Measurements from ENCODE around the gene MYO15A.

MYO15A gene

DNA sequence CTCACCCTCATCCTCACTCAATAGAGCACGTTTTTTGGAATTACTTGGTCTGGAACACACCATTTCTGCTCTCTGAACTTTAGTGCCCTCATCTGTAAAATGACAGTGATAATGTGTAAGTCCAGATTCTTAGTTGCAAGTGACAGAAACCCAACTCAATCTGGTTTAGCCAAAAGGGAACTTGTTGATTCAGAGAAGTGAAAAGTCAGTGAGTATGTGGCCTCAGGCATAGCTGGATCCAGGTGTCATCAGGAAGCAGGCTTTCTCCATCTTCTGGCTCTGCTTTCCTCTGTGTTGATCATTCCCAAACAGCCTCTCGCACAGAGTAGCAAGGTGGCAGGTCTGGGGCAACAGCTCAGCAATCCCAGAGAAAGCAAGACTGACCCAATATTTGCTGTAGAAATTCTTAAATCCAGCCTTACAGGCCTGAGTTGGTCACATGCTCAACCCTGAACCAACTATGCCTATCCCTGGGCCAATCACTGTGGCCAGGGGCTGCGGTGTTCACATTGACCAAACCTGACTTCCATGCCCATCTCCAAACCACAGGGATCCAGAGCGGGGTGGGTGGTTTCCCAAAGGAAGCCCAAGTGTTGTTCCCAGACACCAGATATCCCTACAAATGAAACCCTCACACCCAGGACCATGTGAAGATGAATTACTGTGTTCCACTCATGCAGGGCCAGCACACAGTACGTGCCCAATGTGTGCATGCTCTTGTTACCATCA, 51.7 kb downstream of the MYO15A start:
- DNase-seq = no peak

DNA sequence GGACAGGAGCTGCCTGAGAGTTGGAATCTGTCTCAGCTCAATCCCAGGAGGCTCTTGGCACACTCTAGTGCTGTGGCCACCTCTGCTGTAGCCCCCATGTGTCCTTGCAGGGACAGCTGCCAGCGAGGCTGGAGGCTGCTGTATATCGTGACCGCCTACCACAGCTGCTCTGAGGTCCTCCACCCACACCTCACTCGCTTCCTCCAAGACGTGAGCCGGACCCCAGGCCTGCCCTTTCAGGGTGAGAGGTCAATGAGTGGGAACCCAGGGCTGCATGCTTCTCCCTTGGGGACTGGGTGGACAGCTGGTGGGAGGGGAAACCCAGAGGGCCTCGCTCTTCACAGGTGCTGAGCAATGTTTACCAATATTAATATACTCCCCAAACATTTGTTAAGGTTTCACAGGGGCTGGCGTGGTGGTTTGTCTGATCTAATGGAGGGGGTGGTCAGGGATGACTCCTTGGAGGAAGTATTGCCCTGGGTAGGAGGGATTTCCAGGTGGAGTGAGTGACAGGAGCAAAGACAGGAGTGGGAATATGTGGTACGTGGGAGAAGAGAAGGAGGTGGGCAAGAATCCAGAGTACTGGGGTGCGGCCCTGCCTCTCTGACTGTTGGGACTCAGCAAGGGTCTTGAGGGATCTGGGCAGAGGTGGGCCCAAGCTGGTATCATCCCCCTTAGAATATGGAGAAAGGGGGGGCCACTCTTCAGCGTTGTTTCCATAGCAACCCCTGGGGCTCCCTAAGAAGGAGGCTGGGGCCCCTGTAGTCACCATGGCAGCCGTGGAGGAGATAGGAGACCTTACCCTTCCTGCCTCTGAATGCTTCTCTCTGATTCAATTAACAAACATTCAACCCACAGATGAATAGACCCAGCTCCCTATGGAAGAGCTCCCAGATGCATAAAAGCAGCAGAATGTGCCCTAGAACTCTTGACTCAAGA, 52.9 kb downstream of the MYO15A start:
- DNase-seq = no peak

DNA sequence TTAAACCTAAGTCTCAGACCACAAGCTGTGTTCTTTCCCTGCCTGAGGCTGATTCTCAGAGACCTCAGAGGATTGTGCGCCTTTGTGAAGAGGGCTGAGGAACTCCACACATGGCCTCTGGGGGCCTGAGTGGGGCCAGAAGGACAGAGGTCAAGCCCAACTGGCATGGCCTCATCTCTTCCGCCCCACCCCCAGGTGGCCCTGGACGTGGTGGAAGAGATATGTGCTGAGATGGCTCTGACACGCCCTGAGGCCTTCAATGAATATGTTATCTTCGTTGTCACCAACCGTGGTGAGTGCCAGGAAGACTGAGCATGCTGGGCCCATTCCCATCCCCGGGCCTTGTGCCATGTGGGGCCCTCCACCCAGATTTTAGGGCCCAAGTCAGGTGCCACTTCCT, 55.0 kb downstream of the MYO15A start:
- DNase-seq = no peak

DNA sequence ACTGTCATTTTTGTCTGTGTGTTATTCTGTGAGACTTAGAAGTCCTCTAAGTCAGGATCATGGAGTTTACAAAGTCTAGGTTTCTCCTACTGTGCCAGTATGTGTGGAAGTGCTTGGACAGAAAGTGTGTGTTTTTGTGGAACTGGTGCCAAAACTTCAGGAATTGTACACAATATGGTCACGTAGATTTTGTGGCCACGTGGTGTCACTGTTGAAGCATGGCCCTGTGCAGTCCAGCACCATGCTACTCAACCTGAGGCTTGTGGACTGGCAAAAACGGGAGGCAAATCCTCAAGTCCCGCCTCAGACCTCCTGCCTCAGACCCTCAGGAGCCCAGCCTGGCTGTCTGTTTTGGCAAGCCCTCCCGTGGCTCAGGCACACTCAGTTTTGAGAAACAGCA, 58.3 kb downstream of the MYO15A start:
- DNase-seq = no peak

DNA sequence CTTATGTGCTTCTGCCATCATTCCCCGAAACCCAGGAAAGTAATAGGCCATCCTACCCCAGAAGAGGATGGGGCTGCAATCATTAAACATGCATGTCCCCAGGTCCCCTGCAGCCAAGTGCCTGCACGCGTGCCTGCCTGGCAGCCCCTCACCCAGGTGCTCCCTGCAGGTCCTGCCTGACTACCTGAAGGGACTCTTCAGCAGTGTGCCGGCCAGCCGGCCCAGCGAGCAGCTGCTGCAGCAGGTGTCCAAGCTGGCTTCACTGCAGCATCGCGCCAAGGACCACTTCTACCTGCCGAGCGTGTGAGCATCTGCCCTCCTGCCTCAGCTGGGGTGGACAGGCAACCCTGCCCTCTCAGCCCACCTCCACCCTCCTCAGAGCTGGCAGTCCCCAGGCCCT, 58.9 kb downstream of the MYO15A start:
- DNase-seq = no peak

DNA sequence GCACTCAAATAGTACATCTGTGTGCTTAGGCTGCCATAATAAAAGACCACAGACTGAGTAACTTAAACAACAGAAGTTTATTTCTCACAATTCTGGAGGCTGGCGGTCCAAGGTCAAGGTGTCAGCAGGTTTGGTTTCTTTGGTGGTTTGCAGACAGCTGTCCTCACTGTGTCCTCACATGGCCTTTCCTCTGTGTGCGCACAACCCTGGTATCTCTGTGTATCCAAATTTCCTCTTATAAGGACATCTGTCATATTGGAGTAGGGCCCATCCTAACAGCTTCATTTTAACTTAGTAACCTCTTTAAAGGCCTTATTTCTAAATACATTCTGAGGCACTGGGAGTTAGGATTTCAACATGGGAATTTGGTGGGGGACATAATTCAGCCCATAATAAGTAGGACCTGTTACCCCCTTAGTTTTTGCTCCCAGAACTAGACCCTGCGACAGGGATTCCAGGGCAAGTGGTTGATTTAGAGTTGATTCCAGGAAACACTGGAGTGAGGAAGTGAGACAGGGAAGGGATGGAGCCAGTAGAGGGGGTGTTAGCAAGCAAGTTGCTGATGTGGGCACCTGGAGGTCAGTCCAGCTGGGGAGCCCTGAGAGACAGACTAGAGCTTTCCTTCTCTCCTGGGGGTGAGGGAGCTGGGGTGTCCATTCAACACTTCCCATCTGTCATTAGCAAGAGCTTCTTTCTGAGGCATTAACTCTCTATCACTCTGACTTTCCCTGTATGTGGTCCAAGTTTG, 64.1 kb downstream of the MYO15A start:
- DNase-seq = no peak

DNA sequence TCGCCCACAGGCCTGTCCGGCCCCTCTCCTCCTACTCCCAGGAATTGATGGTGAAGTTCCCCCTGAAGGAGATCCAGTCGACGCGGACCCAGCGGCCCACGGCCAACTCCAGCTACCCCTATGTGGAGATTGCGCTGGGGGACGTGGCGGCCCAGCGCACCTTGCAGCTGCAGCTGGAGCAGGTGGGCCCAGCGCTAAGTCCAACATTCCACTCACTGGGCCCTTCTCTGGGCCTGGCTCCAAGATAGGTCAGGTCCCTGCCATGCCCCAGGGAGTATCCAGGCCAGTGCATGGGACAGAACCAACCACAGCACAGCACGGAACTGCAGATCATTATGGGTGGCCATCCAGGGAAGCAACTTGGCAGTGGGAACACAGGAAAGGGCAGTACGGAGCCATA, 65.2 kb downstream of the MYO15A start:
- DNase-seq = no peak

DNA sequence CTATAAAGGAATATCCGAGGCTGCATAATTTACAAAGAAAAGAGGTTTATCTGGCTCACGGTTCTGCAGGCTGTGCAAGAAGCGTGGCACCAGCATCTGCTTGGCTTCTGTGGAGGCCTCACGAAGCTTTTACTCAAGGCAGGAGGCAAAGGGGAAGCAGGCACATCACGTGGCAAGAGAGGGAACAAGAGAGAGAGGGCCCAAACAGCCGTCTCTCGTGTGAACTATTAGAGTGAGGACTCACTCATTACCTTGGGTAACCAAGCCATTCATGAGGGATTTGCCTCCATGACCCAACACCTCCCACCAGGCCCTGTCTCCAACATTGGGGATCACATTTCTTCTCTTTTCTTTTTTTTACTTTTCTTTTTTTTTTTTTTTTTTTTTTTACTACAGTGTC, 67.6 kb downstream of the MYO15A start:
- DNase-seq = peak; percentile 13 to 30

DNA sequence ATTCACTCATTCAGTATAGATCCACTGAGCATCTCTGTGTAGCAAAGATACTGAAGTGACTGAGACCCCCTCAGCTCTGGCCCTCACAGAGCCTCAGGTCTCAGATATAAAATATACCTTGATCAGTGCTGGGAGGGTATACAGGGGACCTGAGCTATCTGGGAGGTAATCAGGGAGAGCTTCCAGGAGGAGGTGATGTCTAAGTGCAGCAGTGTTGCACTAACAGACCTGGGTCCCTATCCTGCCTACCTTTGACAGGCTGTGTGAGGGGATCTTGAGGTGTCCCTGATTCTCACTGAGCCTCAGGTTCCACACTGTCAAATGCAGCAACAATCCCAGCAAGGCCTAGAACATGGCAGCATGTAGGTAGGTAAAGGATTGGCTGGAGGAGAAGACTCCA, 68.6 kb downstream of the MYO15A start:
- DNase-seq = no peak

DNA sequence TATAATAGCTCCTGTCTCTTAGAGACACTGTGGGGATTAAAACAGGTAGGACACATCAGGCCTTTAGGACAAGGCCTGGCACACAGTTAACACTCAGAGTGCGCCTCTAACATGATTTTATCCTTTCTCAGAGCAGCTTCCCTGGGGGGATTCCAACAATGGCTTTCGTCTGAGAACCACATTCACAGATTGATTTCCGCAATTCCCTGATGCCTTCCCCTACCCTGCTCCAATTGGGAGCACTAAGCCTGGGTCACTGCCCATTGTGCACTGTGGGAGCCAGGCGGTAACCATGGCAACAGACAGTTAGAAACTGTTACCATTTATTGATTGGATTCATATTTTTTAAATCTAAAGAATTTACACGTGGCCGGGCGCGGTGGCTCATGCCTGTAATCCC, 69.2 kb downstream of the MYO15A start:
- DNase-seq = no peak

DNA sequence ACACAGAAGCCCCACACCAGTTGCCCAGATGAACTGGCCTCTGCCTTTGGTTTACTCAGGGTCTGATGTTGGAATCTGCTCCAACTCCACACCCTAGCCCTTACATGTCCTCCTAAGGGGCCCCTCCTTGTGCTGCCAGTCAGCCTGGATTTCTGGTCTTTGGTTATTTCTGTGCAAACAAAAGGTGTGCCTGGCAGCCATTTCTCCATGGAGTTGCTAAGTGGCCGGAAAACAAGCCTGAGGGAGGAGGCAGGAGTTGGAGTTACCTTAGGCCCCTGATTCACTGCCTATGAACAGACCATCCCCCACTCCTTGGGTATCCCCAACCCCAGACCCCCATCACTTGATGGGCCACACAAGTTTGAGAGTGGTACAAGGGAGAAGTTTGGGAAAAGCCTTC, 70.6 kb downstream of the MYO15A start:
- DNase-seq = no peak

DNA sequence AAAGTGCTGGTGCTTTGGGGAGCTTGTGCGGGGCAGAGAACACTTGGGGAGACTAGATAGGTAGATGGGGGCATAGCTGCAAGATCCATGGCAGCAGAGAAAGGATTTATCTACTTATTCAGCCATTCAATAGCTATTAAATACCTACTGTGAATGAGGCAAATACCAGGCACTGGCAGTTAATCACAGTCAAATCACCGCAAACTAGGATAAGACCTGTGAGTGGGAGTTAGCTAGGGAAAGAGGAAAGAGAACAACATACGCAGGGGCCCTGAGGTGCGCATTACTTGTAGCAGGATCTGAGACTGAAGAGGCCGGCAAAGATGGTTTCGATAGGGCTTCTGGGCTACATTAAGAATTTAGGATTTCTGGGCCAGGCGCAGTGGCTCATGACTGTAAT, 71.2 kb downstream of the MYO15A start:
- DNase-seq = no peak

DNA sequence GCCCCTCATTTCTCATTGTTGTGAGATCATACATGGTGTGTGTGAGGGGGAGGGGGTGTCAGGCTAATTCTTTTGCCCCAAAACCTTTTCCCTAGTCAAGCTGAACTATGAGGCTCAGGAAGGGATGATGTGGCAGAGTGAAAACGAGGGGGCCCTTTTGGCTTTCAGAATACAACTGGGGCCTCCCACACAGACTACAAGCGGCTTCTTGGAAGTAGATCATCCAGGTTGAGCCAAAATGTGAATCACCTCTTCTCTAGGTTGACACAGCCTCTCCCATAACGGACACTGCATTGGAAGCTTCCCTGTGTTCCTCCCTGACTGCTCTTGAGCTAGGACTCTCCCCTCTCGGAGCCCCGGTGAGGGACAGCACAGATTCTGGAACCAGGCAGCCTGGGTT, 72.8 kb downstream of the MYO15A start:
- no peak for DNase-seq

DNA sequence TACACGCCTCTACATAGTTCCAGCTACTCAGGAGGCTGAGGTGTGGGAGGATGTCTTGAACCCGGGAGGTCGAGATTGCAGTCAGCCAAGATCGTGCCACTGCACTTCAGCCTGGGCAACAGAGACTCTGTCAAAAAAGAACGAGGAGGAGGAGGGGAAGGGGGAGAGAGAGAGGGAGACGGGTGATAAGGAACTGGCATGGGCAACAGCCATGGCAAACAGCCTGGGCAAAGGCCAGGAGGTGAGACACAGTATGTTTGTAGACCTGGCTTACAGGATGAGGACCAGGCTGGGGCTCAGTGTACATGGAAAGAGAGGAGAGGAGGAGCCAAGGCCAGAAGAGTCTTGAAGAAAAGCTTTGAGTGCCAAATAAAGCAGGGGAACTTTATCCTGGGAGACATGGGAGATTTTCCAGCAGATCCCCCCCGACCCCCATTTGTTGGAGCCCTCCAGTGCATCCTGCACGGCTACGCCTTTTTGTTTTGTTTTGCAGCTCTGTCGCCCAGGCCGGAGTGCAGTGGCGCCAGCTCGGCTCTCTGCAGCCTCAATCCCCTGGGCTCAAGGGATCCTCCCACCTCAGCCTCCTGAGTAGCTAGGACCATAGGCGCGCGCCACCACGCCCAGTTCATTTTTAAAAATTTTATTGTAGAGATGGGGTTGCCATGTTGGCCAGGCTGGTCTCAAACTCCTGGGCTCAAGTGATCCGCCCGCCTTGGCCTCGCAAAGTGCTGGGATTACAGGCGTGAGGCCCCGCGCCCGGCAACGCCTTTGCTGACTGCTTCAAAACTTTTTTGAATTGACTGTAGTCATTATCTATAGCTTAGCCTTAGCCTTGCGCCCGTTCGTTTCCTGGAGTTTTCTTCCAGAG, 73.8 kb downstream of the MYO15A start:
- DNase-seq = peak in 1 of 2 experiments; percentile 20

DNA sequence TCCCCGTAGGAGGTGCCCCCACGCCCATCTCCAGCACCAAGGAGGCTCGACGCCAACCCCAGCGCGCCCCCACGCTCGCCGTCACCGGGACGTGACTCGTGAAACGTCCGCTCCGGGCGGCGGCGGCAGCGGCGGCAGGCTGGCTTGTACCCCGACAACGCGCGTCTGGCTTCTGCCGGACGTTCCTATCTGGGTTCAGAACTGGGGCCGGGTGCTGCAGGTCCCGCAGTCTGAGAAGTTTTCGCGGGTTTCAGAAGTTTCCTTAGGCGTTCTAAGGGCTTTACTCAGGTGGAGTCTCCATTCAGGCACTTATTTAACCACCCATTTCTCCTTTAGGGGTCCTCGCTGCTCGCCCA, 74.4 kb downstream of the MYO15A start:
- DNase-seq = peak; percentile 57 to 59

DNA sequence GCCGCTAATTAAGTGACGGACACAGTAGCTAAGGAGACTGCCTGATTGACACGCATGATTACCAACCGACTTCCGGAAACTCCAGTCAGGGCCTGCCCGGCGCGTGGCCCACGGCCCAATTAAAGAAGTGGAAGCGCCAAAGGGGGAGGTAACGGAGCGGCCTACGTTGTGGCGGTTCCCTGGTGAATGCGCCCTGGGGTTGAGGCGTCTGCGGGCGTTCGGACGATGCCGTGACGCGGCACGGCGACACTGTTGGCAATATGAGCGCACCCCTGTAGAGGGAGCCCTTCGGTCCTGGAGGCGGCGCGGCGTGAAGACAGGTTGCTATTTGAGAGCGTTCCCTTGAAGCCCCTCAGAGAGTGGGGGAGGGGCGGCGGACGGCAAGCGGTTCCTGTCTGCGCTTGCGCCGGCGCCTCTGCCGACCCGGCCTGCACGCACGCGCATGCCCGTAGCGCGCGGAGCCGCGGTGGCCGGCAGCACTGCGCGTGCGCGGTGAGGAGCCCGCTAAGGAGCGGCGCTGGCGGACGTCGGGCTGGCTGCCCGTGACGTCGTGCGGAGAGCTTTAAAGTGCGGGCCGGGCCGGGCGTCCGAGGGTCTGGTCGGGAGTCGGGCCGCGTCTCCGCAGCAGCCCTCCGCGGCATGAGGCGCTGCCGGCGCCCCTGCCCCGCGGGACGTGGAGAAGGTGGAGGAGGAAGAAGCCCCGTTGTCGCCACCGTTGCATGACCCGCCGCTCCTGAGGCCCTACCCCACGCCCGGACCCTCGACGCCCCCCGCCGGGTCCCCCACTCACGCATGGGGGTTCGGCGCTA, 75.0 kb downstream of the MYO15A start, which contains the start of gene ALKBH5:
ALKBH5 (plus strand) TSS at position 495 of the 809 bp plus-strand sequence. CDS start 416 bp downstream, outside the sequence.
- peak; percentile 91 to 92 for DNase-seq

DNA sequence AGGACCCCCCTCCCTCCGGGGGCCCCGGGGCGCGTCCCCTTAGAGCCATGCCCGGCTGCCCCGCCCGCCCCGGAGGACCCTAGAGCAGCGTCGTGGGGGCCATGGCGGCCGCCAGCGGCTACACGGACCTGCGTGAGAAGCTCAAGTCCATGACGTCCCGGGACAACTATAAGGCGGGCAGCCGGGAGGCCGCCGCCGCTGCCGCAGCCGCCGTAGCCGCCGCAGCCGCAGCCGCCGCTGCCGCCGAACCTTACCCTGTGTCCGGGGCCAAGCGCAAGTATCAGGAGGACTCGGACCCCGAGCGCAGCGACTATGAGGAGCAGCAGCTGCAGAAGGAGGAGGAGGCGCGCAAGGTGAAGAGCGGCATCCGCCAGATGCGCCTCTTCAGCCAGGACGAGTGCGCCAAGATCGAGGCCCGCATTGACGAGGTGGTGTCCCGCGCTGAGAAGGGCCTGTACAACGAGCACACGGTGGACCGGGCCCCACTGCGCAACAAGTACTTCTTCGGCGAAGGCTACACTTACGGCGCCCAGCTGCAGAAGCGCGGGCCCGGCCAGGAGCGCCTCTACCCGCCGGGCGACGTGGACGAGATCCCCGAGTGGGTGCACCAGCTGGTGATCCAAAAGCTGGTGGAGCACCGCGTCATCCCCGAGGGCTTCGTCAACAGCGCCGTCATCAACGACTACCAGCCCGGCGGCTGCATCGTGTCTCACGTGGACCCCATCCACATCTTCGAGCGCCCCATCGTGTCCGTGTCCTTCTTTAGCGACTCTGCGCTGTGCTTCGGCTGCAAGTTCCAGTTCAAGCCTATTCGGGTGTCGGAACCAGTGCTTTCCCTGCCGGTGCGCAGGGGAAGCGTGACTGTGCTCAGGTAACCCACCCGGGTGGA, 75.8 kb downstream of the MYO15A start:
- peak in 1 of 2 experiments; percentile 10 for DNase-seq

DNA sequence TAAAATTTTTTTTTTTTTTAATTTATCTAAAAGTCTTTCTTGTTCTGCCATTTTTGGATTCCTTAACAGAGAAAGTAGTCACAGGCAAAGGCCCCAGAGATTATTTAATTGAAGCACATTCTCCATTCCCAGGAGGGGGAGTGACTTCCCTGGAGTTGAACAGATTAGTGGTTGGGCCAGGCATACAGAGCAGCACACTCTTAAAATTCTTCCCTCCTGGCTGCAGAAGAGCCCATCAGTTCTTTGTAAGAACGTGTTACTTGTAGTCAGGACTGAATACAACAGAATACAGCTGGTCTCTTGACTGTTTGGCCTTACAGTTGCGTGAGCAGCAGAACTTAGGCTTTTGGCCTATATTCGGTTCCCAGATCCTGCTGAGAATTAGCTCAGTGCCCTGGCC, 76.8 kb downstream of the MYO15A start:
- no peak for DNase-seq

DNA sequence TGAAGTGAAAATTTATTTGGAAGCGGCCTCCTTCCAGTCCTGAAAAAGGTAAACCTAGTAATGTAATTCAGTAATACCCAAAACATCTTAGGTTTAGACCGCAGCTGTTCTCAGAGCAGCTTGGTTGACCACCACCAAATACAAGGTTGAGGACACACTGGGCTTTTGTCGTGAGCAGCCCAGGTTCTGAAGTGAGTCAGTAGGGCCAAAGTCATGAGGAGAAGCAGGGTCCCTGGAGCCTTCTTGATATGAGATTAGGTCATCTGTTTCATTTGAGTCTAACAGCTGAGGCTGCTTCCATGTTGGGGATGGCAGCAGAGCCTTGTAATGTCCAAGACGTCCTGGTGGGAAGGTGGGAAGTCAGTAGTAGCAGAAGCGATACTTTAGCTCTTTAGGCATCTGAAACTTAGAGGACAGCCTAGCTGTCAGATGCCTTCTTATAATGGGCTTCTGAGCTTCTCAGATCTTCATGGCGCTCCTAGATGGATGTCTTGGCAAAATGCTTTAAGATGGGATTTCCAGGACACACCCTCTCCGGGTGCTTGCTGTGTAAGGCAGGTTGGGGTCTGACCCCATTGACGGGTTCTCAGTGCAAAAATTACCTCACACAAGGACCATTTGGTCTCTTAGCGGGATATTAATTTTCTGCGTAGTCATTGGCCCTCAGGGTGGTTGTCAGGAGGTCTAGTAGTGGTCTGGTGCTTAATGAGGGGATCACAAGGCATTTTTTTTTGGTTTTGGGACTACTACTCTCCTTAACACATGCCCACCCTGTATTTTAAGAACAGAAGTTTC, 77.5 kb downstream of the MYO15A start:
- DNase-seq = no peak

DNA sequence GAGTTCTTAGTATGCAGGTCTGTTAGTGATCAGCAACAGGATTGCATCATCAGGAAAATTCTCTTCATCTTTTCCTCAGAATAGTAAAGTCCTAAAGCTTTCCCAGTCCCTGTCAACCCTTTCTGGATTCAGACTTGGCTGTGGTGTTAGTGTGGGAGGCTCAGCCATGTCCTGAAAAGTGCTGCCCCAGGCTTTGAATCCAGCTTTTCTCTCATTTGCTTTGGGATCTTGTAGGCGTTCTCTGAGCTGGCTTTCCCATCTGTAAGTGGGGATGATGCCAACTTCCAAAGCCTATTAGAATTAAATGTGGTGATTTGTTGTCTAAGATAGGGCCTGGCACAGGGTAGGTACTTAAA, 78.0 kb downstream of the MYO15A start:
- no peak for DNase-seq

All from Kasumi-1 (cell line).